OCI-LY7 (cell line): ENCODE results near the gene PLOD1. TPM values are rescaled to one million over a fixed set of nuclear protein-coding genes. Genes with fewer than 3 reads are reported as not detected.

Experiments
- BruUV-seq: library from RNA; stranded (reverse); fragments of 400-500 nt; replicated peaks from 2 replicates; lab custom pipeline; 2021; lab: Mats Ljungman, UMichigan
- CTCF ChIA-PET: fragments of 300-600 bp; sonication (Branson Sonifier 250); formaldehyde crosslinking; loops from one replicate; lab custom pipeline; 2022; ENCODE audit warnings: antibody characterized with exemption; ENCODE audit not compliant: unreplicated experiment; lab: Charles Lee
- POLR2A ChIA-PET: fragments of 300-600 bp; sonication (Branson Sonifier 250); formaldehyde crosslinking; loops from one replicate; lab custom pipeline; 2022; ENCODE audit warnings: antibody characterized with exemption; lab: Charles Lee
- DNase-seq: peaks from one replicate; pipeline ENCODE4 v3.0.0-alpha.2; 2015; ENCODE audit warnings: low spot score
- H2AFZ ChIP-seq: fragments of 200-600 bp; sonication (generic), shearing (Covaris generic); 2 replicates; pipeline ENCODE4 v1.6.1; 2014; ENCODE audit warnings: mild to moderate bottlenecking, antibody characterized with exemption, low read length, moderate library complexity
- H3K27ac ChIP-seq: fragments of 200-600 bp; sonication (generic); 2 replicates; pipeline ENCODE4 v1.5.1; 2014; ENCODE audit warnings: mixed run types, low read depth, mild to moderate bottlenecking, moderate library complexity, low read length, inconsistent platforms; ENCODE audit not compliant: poor library complexity, severe bottlenecking
- H3K36me3 ChIP-seq: fragments of 200-600 bp; sonication (generic); 2 replicates; pipeline ENCODE4 v1.6.1; 2014; ENCODE audit warnings: mild to moderate bottlenecking, antibody characterized with exemption, low read length, moderate library complexity, mixed read lengths; ENCODE audit not compliant: insufficient read depth
- H3K4me1 ChIP-seq: fragments of 200-600 bp; sonication (generic); 2 replicates; pipeline ENCODE4 v1.5.1; 2014; ENCODE audit warnings: mild to moderate bottlenecking, low read length; ENCODE audit not compliant: insufficient read depth, poor library complexity, severe bottlenecking
- H3K4me2 ChIP-seq: fragments of 200-600 bp; sonication (generic); 2 replicates; pipeline ENCODE4 v1.6.1; 2014; ENCODE audit warnings: mild to moderate bottlenecking, low read length
- H3K4me3 ChIP-seq: fragments of 200-600 bp; sonication (generic); 2 replicates; pipeline ENCODE4 v1.5.1; 2014; ENCODE audit warnings: mild to moderate bottlenecking, low read depth, low read length; ENCODE audit not compliant: poor library complexity, severe bottlenecking
- H3K79me2 ChIP-seq: fragments of 200-600 bp; sonication (generic); 2 replicates; pipeline ENCODE4 v1.6.1; 2016; ENCODE audit warnings: low read depth, mild to moderate bottlenecking, low read length, moderate library complexity, mixed read lengths; ENCODE audit not compliant: insufficient read depth
- H3K9me2 ChIP-seq: fragments of 200-600 bp; sonication (generic); 2 replicates; pipeline ENCODE4 v1.6.1; 2016; ENCODE audit warnings: mild to moderate bottlenecking, low read length, mixed read lengths; ENCODE audit not compliant: insufficient read depth
- H3K9me3 ChIP-seq: fragments of 200-600 bp; sonication (generic); 2 replicates; pipeline ENCODE4 v1.6.1; 2014; ENCODE audit warnings: mild to moderate bottlenecking, mixed run types, low read length, mixed read lengths
- H4K20me1 ChIP-seq: fragments of 200-600 bp; sonication (generic); 2 replicates; pipeline ENCODE4 v1.6.1; 2014; ENCODE audit warnings: mild to moderate bottlenecking, antibody characterized with exemption, low read length, moderate library complexity, mixed read lengths; ENCODE audit not compliant: insufficient read depth
- CTCF ChIP-seq: fragments of 200-600 bp; sonication (generic); conservative IDR thresholded peaks from 2 replicates; pipeline ENCODE4 v1.5.1; 2014; ENCODE audit warnings: mild to moderate bottlenecking, antibody characterized with exemption, low read length, moderate library complexity, mixed read lengths
- EZH2phosphoT487 ChIP-seq: fragments of 200-600 bp; sonication (generic); IDR thresholded peaks from 2 replicates; pipeline ENCODE4 v1.6.1; 2018; ENCODE audit warnings: low read depth, borderline replicate concordance, mild to moderate bottlenecking, mixed run types, antibody characterized with exemption, low read length, moderate library complexity, mixed read lengths
- intact Hi-C: fragments of 100-400 bp; cut with micrococcal nuclease; formaldehyde crosslinking; loops from one replicate; pipeline ENCODE4 v1.10.0; 2022; ENCODE audit not compliant: unreplicated experiment
- total RNA-seq, 2 experiments: library from RNA; depleted of rRNA in 1 of 2; stranded (reverse); fragments of >200 nt in 1 of 2; shearing (Covaris generic) in 1 of 2; gene quantifications; 2 replicates each; pipeline ENCODE4 v1.2.3, GENCODE V29; 2014 to 2022

The PLOD1 gene
- total RNA-seq, 2 experiments from 2014 or later = 11.3 to 11.7 TPM

GRCh38 chr1:11977625-11978024 is 43.1 kb downstream of the PLOD1 start:
- Histone ChIP-seq H3K9me3 (no peaks in the 10 kb centered on the region), H3K4me1 (peaks cover 21% of the 10 kb centered on the region), H4K20me1 (no peaks in the 10 kb centered on the region), H2AFZ (no peak overlapping the region), H3K9me2 (no peaks in the 10 kb centered on the region), H3K27ac (no peak overlapping the region), H3K4me2 (no peak overlapping the region), H3K36me3 (peaks cover 8% of the 10 kb centered on the region), H3K4me3 (no peak overlapping the region), H3K79me2 (peaks cover 22% of the 10 kb centered on the region)
- intact Hi-C loops = no loop called here
- DNase-seq = no peak
- no peak for TF ChIP-seq EZH2phosphoT487
- TF ChIP-seq CTCF = no peak
- ChIA-PET POLR2A (interaction anchor here (0.6 to 0.7 kb wide), 3 partner anchors 55 to 101 kb away, joined by 3 to 5 read pairs (median 4); no protein-coding TSS in a partner anchor), CTCF (no interaction called here)
- BruUV-seq = no TSS peak

- H3K27ac ChIP-seq = no peak overlapping the region
- no peaks in the 10 kb centered on the region for H4K20me1 ChIP-seq
- TF ChIP-seq EZH2phosphoT487 (no peak), CTCF (no peak)
- CTCF ChIA-PET = no interaction called here
- no peaks in the 10 kb centered on the region for H3K9me2 ChIP-seq
- H3K4me1 ChIP-seq = peaks cover 21% of the 10 kb centered on the region
- no peak for DNase-seq
- POLR2A ChIA-PET = interaction anchor here (0.6 to 0.7 kb wide), 3 partner anchors 54 to 100 kb away, joined by 3 to 5 read pairs (median 4); no protein-coding TSS in a partner anchor
- intact Hi-C loops = no loop called here
- no peak overlapping the region for H2AFZ ChIP-seq
- BruUV-seq = no TSS peak
- no peak overlapping the region for H3K4me3 ChIP-seq
- H3K4me2 ChIP-seq = no peak overlapping the region
- H3K36me3 ChIP-seq = peaks cover 15% of the 10 kb centered on the region
- H3K9me3 ChIP-seq = no peaks in the 10 kb centered on the region
- H3K79me2 ChIP-seq = peaks cover 22% of the 10 kb centered on the region
Observed at GRCh38 chr1:11978301-11978700, 43.8 kb downstream of the PLOD1 start.

GRCh38 chr1:11979028-11979850 is 44.7 kb downstream of the PLOD1 start:
- ChIA-PET POLR2A (interaction anchor here (0.6 to 2.2 kb wide), 5 partner anchors 12 to 156 kb away, joined by 3 to 9 read pairs (median 3); no protein-coding TSS in a partner anchor), CTCF (interaction anchor here (0.6 kb wide), 1 partner anchor 12 kb away, joined by 3 read pairs; no protein-coding TSS in a partner anchor)
- peaks cover 24% of the 10 kb centered on the region for H3K36me3 ChIP-seq
- TF ChIP-seq CTCF (no peak), EZH2phosphoT487 (no peak)
- H3K4me1 ChIP-seq = peaks cover 21% of the 10 kb centered on the region
- H3K9me3 ChIP-seq = no peaks in the 10 kb centered on the region
- H2AFZ ChIP-seq = peak overlapping the region; percentile 73; the same call in 1 of the 2 replicates
- H3K27ac ChIP-seq = no peak overlapping the region
- intact Hi-C loops = no loop called here
- H4K20me1 ChIP-seq = no peaks in the 10 kb centered on the region
- peak overlapping the region; percentile 75 for H3K4me2 ChIP-seq
- peaks cover 22% of the 10 kb centered on the region for H3K79me2 ChIP-seq
- peak overlapping the region; percentile 93 for H3K4me3 ChIP-seq
- peak; percentile 7 for DNase-seq
- no peaks in the 10 kb centered on the region for H3K9me2 ChIP-seq
- BruUV-seq = no TSS peak
